ENCODE data around the gene COL3A1.

COL3A1 gene

DNA sequence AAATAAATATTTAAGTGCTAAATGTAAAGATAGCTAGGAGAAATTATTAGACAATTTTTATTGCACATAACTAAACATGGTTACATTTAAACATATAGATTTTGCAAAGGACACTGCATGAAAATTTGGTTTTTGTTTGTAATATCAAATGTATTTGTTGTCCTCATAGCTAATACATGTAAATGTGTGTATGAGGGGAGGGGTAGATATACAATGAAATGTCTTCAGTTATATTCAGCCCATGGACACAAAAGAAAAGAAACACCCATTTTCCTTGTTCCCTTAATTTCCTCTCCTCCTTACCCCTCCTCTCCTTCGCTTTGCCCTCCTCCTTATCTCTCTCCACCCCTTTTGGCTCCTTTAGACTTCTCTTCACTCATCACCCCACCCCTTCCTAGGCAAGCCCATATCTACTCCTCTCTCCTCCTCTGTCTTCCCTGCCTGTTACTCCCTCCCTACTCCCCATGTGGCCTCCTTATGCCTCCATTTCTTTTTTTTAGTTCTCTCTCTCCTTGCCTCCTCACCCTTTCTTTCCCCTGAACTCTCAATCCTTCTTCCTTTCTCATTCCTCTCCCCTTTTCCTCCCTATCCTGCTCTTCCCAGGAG lies 1.4 kb downstream of the COL3A1 start:
- peak; percentile 64 for DNase-seq (ENCODE audit: low spot score)

DNA sequence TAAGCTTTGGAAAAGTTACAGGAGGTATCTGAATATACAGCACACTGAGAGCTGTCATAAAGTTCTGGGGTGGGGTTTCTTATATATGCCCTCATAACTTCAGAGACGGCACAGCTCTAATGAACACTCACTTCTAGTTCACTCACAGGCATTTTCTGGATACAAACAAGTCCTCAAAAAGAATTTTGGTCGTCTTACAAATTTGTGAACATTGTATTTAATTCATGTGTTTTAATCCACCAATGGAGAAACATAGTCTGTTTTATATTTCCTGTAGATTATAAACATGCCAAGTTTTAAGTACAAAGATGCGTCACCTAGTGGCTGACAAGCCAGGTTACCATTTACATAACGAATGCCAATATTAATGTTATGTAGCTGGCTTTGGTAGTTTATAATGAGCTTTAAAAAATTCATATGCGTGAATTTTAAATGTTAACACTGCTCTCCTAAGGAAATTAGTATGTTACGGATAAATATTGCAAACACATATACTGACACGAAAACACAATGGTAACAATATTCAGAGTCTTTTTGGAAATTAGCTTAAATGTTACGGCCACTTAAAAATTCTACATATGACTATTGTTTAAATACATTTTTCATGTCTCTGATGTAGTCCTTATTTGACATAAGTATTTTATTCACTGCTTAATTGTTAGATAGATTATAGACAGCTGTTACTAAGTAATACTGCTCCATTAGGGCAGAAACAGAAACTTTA lies 2.5 kb downstream of the COL3A1 start:
- no peak for DNase-seq (ENCODE audit: low spot score)

DNA sequence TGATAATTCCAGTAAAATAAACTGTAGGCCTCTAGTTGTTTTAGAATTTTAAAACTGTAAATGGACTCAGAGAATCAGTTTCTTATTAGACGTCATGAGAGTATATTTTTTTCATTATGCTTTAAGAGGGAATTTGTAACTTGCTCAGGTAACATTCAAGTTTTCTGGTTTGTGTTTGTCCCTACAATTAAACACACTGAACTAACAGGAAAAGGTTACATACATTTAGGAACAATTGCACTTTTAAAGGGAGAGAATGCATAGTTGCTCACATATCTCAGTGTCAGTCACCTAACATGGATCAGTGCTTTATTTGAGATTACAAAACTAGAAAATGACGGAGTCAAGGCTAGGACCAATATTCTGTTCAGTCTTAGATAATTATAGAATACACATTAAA lies 3.1 kb downstream of the COL3A1 start:
- no peak for DNase-seq (ENCODE audit: low spot score)

DNA sequence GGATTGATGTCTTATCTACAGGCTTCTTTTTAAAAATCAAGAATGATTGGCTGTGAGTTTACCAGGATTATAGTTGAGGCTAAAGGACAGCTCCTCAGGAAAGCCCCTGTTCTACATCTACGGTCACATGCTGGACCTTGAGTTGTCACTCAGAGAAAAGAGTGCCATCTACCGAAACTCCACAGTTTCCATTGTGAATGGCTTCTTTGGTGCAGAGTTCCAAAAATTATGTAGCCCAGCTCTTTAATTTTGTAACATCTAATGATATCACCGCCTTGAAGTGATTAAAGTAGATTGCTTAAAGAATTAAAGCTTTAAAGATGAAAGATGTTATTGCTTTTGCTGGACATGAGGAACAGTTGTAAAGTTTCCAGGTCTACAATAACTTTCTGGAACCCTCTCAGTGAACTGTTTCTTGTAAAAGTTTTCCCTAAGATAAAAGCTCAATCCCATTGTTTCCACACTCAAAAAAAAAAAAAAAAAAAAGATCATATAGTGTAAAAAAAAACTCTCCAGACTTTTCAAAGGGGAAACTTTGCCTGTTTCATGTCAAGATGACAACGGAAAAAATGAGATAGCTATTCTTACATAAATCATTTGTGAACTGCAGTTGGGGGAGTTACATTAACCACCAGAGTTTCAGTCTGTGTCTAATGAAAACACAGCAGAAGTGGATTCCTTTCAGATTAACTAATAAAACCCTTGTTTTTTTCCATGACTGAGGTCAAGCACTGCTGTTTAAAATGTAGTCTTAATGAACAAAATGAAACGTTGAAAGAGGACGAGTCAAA lies 4.3 kb downstream of the COL3A1 start:
- DNase-seq (ENCODE audit: low spot score) = no peak

DNA sequence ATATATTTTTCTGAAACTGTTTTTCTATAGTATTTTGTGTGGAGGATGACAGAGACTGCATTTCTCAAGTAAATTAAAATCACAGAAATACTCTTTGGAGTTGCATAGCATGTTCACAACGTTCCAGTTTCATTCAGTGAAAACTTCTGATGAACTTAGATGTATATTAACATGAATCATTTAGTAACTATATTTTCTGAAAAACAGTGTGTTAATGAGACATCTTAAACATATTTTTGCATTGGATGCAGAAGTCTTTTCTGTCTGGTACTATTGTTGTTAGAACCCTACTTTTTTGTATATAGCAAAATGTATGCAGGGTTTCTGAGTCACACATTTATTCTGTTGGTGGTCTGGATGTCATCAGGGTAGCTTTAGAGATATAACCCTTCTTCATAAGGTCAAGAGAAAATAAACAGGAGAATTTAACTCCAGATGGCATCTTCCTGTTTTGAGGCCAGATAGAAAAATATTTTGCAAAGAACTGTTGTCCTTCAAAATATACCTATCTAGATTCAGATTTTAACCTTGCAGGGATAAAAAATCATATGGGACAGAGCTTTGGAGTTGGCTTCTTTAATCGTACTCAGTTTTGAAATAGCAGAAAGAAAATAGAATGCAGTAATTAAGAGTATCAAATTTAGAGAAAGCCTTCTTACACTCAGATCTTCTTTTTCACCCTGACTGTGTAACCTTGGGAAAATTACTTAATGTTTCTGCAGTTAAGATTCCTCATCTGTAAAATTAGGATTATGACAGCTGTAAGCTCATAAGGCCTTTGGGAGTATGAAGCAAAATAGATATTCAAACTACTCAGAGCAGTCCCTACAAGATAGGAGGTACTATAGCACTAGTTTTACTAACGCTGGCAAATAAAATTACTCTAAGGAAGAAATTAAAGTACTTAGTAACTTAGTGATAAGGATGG lies 5.3 kb downstream of the COL3A1 start:
- no peak for DNase-seq (ENCODE audit: low spot score)

DNA sequence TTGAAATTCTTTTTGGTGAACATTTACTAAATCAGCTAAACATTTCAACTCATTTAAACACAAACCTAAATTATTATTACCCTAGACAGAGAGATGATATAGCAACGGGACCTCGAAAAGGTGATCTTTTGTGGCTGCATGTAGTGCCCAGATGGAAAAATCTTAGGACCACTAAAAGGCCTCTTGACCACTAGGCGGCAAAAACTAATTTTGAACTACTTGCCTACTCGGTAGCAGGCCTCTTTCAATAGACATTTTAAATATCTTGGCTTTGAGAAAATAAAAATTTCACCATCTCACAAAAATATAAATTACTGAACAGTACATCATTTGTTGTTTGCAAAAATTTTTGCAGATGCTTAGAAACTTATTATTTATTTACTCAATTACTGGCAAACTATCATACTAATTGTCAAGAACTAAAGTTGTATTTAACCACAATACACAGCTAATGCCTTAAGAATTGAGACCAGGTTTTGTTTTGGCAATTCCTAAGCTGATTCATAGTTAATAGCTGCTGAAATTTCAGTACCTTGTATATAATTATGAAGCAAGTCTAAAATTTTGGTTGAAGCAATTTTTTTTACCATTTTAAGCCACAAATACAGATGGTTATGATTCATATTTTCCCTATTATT lies 9.4 kb downstream of the COL3A1 start:
- no peak for DNase-seq (ENCODE audit: low spot score)

DNA sequence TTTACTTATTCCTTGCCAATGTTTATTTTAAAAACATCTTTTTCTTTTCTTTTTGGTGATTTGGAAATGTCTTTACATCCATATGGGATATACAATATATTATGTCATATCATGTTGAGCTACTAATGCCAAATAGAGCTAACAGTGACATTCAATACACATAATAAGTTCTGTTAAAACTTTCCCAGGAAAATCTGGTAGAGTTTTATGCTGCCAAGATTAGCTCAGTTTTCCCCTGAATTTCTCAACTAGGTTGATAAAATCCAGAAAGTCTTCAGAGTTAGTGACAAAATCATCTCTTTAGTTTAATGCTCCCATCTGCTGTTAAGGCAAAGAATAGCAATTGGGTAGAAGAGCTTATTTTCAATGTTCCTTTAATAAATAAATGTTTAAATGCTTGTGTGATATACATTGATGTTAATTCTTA lies 9.9 kb downstream of the COL3A1 start:
- no peak for DNase-seq (ENCODE audit: low spot score)

DNA sequence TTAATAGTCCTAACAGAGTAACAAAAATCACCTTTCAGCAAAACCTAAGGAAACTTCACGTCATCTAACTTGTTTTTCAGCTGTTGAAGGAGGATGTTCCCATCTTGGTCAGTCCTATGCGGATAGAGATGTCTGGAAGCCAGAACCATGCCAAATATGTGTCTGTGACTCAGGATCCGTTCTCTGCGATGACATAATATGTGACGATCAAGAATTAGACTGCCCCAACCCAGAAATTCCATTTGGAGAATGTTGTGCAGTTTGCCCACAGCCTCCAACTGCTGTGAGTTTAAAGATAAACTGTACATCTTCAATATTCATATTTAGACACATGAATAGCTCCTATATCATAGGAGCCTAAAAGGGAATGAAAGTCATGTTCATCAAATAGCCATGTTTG lies 10.5 kb downstream of the COL3A1 start:
- DNase-seq (ENCODE audit: low spot score) = peak; percentile 37

DNA sequence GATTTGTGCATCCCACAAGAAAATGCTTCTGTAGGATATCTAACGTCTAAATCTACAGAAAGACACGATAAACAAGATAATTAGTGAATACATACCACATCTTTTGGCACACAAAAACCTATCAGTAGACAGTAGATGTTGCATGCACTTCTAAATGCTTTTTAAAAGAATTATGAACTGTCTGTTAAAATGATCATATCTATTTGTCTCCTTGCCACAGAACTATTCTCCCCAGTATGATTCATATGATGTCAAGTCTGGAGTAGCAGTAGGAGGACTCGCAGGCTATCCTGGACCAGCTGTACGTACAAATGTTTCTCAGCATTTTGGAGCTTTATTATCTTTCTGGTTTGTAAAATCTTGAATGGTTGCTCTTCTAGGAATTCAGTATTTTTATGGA lies 12.7 kb downstream of the COL3A1 start:
- DNase-seq (ENCODE audit: low spot score) = peak; percentile 36

DNA sequence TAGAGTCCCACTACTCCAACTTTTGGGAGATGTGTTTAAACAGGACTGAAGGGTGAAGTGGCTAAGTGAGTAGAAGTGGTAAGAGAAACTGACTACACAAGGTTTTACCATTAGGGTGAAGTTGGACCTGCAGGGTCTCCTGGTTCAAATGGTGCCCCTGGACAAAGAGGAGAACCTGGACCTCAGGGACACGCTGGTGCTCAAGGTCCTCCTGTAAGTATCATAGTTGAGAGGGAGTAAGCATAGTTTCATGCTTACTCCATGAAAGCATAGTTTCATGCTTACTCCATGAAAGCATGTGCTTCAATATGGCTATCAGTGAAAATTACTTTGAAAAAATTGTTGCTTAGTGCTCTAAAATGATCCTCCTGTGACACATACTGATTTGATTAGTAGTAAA lies 19.1 kb downstream of the COL3A1 start:
- no peak for DNase-seq (ENCODE audit: low spot score)

DNA sequence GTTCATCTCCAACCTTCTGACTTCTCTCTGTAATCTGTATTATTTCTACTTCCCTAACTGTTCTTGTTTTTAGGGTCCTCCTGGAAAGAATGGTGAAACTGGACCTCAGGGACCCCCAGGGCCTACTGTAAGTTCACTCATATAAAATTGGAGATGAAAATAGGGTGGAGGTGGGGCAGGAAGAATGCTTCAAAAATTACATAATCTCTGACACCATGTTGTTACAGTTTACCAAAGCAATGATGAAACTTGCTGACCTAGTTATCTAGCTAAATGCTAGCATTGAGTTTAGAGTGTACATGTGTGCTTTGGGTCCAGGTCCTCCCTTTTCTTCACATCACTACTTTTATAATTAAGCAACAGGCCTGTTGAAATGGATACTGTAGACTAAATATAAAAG lies 23.1 kb downstream of the COL3A1 start:
- no peak for DNase-seq (ENCODE audit: low spot score)

DNA sequence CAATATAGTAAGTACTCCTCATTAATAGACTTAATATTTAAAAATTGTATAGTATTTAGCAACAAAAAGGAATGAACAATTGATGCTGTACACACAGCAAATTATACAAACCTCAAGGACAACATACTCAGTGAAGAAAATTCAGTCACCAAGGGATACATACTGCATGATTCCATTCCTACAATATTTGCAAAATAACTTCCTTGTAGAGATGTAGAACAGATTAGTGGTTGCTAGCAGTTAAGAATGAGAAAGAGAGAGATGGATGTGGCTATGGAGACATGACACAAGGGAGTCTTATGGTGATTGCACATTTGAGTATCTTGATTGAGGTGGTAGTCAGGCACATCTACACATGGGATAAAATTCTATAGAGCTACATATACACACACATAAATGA lies 26.0 kb downstream of the COL3A1 start:
- DNase-seq (ENCODE audit: low spot score) = no peak

DNA sequence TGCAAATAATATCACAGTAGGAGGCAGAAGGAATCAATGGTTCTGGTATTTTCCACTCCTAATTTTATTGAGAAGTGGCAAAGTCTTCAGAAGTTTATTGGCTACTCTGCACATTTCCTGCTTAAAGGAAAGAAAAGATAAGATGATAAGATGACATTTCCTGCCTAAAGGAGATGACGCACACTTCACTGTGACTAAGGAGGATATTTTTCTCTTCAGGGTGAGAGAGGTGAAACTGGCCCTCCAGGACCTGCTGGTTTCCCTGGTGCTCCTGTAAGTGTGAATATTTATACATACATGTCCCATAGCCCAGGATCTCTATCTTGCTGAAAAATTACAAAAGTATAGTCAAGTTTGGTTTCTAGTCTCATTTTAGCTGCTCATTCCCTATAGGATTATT lies 27.9 kb downstream of the COL3A1 start:
- no peak for DNase-seq (ENCODE audit: low spot score)

DNA sequence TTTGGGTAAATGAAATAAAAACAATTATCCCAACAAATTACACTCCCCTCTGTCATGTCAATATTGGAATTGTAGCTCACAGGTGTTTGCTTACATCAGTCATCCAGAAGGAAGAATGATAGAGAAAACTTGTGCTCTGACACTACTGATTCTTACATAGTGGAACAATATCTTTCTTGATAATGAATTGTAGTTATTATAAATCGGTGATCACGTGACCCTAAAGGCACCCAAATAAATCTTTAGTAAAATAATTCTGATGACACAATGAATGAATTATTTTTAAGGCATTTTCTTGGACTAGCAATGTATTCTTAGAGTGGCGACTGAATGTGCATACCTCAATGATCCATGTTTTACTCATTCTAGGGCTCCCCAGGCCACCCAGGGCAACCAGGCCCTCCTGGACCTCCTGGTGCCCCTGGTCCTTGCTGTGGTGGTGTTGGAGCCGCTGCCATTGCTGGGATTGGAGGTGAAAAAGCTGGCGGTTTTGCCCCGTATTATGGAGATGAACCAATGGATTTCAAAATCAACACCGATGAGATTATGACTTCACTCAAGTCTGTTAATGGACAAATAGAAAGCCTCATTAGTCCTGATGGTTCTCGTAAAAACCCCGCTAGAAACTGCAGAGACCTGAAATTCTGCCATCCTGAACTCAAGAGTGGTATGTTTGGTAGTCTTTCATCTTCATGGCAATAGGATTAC lies 34.5 kb downstream of the COL3A1 start:
- no peak for DNase-seq (ENCODE audit: low spot score)

DNA sequence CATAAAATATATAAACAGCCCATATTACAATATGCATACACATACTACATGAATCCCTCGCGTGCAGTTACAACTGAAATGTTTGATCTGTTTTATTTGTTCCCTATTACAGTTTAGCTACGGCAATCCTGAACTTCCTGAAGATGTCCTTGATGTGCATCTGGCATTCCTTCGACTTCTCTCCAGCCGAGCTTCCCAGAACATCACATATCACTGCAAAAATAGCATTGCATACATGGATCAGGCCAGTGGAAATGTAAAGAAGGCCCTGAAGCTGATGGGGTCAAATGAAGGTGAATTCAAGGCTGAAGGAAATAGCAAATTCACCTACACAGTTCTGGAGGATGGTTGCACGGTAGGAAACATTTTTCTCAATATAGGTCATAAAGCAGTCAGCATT lies 36.4 kb downstream of the COL3A1 start:
- no peak for DNase-seq (ENCODE audit: low spot score)

DNA sequence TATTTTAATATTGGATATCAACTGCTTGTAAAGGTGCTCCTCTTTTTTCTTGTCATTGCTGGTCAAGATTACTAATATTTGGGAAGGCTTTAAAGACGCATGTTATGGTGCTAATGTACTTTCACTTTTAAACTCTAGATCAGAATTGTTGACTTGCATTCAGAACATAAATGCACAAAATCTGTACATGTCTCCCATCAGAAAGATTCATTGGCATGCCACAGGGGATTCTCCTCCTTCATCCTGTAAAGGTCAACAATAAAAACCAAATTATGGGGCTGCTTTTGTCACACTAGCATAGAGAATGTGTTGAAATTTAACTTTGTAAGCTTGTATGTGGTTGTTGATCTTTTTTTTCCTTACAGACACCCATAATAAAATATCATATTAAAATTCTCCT lies 38.2 kb downstream of the COL3A1 start:
- no peak for DNase-seq (ENCODE audit: low spot score)

DNA sequence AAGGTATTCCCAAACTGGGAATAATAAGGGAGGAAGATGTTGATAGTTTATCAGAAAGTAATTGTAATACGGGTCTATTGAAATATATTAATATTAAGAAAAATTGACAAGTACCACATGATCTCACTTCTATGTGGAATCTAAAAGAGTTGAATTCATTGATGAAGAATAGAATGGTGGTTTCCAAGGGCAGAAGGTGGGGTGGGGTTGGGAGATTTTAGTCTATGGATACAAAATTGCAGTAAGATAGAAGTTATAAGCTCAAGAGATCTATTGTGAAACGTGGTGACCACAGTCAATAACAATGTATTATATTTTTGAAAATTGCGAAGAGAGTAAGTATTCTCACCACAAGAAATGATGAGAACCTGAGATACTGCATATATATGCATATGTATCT lies 38.9 kb downstream of the COL3A1 start:
- DNase-seq (ENCODE audit: low spot score) = no peak

DNA sequence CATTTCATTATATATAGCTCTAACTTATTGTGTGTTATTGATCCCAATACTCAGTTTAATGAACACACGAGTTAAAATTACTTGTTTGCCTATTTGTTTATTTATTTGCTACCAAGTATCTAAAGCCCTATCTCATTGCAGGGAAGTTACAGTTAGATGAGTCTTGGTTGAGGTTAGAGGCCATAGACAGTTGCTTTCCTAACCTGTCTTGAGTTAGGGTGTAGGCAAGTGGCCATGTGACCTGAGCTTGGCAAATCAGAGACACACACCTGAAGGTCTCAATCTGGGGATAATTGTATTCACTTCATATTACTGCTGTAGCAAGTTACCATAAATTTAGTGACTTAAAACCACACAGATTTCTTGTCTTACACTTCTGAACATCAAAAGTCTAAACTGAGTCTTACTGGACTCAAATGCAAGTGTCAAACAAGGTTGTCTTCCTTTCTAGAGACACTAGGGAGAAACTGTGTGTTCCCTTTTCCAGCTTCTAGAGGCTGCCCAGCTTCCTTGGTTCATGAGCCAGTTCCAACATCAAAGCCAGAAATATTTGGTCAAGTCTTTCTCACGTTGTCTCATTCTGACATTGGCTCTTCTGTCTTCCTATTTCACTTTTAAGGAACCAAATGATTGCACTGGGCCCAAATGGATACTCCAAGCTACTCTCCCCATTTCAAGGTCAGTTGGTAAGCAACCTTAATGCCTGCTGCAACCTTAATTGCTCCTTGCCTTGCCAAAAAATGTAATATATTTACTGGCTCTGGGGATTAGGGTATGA lies 39.7 kb downstream of the COL3A1 start:
- DNase-seq (ENCODE audit: low spot score) = no peak

DNA sequence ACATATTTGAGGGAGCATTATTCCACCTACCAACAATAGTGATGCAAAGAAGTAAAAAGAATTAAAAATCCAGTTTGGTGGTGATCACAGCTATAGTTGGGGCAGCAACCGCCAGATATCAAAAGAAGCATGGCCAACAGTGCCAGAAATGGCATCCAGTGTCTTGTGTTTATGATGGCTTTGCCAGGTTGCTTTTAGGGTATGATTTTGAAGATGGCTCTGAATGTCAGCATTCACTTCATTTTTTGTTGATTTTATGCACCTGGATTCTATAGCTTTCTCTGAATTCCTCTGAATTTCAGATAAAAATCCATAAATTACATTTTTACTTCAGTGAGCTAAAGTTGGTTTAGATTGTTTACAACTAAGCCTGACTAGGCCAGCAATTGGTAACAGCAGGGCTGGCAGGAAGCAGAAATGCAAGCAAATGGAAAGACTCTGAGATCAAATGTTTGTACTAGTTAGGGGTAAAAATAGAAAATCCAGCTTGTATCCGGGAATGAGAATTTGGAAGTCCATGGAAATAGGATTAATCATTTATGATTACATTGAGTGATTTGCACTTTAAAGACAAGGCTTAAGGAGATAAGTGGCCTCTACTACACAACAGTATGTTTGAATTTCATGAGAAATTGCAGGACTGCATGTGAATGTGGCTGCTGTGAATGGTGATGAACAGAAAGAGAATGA lies 40.4 kb downstream of the COL3A1 start:
- DNase-seq (ENCODE audit: low spot score) = no peak

DNA sequence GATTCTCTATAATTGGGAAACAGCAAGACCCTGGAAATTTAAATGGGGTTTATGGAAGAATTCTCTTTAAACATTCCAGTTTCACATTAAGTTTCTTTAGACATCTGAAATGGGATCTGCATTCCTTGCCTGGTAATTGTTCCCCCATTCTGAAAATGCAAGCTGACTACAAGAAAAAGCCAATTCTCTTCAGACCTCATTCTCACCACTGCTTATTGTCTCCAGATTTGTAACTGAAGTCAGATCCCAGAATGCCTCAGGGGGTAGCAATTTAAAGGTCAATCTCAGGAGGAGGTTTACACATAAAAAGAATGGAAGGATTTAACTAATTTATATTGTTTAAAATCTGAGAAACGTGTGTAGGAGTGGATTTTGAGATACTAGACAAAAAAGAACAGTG lies 41.2 kb downstream of the COL3A1 start:
- DNase-seq (ENCODE audit: low spot score) = no peak

Data from GM03348 (cell line).